HCEC 1CT (cell line): Measurements from ENCODE around the gene RILPL2.
A peak's percentile ranks its signal among the peaks of the same experiment; 100 is the strongest.
"Not testable (repeated sequence)": the region's sequence is repeated elsewhere in the genome, so short reads cannot be mapped to it uniquely, and the experiment has no call there.

ENCODE experiments used
- DNase-seq: peaks from one replicate; pipeline ENCODE4 v3.0.0-alpha.2; 2017

The RILPL2 gene

GRCh38 chr12:123401753-123402683 is 34.5 kb downstream of the RILPL2 start:
- no peak for DNase-seq

DNA sequence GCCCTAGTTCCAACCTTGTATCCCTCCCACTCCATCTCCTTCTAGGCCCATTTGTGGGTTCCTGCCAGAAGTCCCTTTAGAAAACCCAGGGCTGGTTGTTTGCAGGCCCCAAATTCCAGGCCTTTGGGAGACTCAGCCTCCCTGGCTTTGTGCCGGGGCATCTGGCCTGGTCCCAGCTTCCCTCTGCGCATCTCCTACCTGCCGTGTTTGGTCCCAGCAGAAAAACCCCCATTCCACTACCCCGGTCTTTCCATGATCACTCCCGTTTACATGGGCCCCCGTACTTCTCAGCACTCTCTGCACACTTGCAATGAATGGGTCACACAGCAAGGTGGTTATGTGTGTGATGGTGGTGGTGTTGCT is 37.2 kb downstream of the RILPL2 start:
- no peak for DNase-seq

DNA sequence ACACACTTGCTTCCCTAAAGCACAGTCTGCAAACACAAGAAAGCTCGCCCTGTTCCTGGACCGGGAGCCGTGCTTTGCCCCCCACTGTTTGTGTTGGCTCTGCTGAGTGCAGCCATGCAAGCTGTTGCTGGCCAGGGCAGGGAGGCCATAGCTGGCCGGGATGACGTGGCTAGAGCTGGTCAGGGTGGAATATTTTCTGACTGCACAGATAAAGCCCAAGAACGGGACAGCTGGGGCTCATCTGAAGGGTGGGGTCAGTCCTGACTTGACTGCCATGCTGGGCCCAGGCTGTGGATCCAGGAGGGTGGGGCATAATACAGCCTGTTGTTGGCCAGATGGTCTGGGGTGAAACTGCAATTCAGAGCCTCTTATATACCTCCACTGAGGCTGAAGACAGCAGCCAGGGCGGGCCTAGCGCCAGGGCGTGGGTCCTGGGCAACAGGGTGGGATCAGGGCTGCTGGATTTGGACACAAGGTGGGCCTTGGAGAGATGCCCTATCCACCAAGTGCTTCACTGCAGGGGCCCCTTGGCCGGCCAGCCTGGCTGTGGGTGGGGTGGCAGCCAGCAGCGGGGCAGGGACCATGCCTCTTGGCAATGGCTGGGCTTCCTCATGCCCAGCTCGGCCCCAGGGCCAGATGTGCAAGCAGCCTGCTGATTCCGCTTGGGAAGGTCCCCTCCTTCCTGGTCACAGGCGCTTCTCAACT is 37.8 kb downstream of the RILPL2 start:
- DNase-seq: peak; percentile 64

DNA sequence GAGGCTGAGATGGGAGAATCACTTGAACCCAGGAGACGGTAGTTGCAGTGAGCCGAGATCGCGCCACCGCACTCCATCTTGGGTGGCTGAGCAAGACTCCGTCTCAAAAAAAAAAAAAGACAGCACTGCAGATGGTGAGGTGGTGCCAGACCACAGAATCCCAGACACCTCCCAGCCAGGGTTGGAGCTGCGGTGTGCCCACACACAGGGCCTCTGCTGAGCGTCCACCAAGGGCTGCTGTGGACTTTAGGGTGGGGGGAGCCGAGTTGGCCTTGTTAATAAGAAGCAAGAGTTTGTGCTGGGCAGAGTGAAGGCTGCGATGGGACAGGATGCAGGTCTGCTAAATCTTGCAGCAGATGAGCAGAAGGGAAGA is 38.3 kb downstream of the RILPL2 start:
- no peak for DNase-seq

DNA sequence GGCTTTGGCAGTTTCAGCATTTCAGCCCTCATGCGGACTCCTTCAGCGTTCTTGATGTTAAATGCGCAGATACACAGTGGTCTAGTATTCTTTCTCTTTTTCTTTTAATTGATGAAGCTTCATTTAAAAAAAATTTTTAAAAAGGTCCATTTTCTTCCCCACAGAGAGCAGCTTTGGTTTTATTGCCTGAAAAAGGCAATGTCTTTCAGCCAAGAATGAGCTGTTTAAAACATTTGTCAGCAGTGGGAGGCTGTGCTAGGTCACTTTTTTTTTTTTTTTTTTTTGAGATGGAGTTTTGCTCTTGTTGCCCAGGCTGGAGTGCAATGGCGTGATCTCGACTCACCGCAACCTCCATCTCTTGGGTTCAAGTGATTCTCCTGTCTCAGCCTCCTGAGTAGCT is 39.1 kb downstream of the RILPL2 start:
- no peak for DNase-seq

DNA sequence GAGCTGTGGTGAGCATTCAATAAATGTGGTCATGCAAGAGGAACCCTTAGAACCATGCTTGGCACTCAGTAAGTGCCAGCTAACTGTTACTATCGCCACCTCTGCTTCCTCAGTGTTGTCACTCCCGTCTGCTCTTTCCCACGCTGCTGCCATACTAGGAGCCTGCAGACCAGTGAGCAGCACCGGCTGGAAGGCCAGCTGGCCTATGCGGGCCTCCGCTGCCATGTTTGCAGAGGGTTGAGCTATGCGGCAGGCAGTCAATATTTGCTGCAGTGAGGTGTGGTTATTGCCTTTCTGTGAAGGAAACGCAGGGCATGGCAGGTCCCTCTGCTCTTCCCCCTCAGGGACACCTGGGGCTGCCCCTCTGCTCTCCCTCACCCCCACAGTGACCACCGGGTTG is 39.5 kb downstream of the RILPL2 start:
- no peak for DNase-seq

- no peak for DNase-seq
Observed at GRCh38 chr12:123396543-123396942, 39.9 kb downstream of the RILPL2 start.

GRCh38 chr12:123395236-123395635 is 41.2 kb downstream of the RILPL2 start:
- no peak for DNase-seq

GRCh38 chr12:123393747-123394146 is 42.7 kb downstream of the RILPL2 start:
- DNase-seq: no peak

GRCh38 chr12:123391546-123392343 is 44.7 kb downstream of the RILPL2 start:
- no peak for DNase-seq

- DNase-seq: no peak
Observed at GRCh38 chr12:123390498-123391426, 45.7 kb downstream of the RILPL2 start.

DNA sequence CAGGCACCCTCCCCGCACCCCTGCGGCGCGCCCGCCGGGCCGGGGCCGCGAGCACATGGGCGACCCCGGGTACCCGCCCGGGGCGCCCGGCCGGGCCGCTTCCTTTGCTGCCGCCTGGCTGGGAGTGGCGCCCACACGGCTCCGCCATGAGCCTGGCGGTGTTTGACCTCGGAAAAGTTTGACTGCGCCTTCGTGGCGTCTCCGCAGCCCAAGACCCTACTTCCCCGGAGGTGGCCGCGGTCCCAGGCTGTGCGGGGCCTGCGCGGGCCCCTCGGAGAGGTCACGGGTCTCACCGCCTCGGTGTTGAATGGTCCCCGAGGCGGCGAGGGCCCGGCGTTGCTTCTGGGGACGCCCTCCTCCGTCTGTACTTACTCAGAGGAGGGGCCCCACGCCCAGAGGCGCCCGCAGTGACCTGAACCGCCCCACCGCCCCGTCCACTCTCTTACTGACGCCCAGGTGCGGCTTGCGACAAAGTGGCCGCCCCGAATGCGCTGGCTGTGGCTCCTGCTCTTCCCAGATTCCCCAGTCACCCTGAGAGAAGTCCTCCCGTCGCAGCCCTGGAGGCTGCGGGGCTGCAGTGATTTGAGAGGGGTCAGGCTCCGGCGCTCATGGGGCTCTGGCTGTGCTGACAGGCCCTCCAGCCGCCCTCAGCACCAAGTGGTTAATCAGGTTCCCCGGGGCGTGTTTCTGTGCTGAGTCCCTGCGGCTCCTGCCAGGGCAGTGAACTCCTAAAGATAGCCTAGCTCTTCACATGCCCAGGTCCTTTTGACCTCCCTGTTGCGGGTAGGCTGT is 46.7 kb downstream of the RILPL2 start:
- no peak for DNase-seq

GRCh38 chr12:123388951-123389559 is 47.4 kb downstream of the RILPL2 start:
- DNase-seq: no peak

DNA sequence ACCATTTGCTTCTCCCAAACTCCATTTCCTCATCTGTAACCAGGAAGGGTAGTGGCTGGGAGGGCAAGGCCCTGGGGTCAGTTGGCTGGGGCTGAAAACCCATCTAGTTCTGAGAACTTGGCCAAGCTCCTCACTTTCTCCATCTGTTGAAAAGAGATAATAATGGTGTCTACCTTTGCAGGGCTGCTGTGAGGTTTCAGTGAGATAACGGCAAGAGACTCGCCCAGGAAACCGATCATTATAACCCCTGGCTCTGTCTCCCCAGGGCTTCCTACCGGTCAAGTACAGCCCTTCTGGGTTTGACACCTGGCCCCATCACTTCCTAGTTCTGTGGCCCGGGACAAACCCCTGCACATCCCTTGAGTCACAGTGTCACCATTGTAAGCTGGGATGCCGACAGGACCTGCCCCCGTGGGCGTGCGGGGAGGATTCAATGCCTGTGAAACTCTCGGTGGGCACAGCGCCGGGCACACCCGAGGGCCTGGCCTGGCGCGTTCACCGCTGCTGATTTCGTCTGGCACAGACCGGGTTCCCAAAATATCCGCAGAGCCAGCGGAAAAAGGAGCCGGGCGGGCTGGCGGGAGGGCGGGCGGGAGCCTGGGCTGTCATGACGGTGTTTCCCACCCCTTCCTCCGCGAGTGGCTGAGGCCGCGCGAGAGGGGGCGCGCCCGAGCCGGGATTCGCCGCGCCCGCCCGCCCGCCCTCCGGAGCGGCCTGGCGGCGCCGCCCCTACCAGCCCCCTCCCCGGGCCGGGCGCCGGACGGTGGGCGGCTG is 48.1 kb downstream of the RILPL2 start:
- DNase-seq: peak; percentile 71

- DNase-seq: no peak
Observed at GRCh38 chr12:123387508-123388176, 48.8 kb downstream of the RILPL2 start.

DNA sequence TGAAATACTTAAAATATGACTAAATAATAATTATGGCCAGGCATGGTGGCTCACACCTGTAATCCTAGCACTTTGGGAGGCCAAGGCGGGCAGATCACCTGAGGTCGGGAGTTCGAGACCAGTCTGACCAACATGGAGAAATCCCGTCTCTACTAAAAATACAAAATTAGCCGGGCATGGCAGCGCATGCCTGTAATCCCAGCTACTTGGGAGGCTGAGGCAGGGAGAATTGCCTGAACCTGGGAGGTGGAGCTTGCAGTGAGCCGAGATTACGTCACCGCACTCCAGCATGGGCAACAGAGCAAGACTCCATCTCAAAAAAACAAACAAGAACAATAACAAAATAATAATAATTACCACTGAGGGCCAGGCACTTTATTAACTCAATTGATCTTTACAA is 50.9 kb downstream of the RILPL2 start:
- not testable (repeated sequence) for DNase-seq

- DNase-seq: peak; percentile 80
Observed at GRCh38 chr12:123384994-123385376, 51.5 kb downstream of the RILPL2 start.

DNA sequence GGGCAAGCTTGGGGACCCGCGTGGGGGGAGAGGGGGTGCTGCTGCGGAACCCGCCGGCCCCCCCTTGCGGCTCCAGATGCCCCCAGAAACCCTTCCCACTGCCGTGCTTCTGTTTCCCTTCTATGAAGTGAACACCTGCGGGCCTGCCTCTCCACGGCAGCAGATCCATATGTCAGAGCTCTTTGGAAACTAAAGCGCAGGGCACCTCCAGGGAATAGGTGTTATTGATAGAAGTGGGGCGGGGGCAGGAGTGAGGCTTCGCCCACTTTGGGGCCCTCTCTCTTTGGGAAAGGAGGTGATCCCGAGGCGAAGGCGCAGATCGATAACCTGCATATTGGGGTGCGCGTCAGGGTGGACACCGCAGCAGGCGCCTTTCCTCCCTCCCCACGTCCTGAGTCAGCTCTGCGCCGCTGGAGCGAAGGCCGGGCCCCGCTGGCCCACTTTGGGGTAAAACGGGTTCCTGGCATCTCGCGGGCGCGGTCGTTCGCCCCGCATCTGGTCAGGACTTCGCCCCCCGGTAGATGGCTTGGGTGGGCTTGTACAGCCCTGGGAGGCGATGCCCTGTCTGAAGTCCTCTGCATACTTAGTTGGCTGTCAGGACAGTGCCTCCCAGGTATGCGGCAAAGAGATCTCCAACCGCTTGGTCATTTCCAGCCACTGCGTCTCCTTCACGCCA is 52.0 kb downstream of the RILPL2 start:
- no peak for DNase-seq

GRCh38 chr12:123382684-123383083 is 53.8 kb downstream of the RILPL2 start:
- no peak for DNase-seq
